GM21367 (cell line): ENCODE results near the gene OR8B3.
"Not testable (repeated sequence)": the region's sequence is repeated elsewhere in the genome, so short reads cannot be mapped to it uniquely, and the experiment has no call there.

Source experiments
- ATAC-seq: cut with Tn5 transposase; IDR thresholded peaks from one replicate; pipeline ENCODE4 v1.9.1; 2021; ENCODE audit not compliant: unreplicated experiment

Gene OR8B3, protein sequence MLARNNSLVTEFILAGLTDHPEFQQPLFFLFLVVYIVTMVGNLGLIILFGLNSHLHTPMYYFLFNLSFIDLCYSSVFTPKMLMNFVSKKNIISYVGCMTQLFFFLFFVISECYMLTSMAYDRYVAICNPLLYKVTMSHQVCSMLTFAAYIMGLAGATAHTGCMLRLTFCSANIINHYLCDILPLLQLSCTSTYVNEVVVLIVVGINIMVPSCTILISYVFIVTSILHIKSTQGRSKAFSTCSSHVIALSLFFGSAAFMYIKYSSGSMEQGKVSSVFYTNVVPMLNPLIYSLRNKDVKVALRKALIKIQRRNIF

DNA sequence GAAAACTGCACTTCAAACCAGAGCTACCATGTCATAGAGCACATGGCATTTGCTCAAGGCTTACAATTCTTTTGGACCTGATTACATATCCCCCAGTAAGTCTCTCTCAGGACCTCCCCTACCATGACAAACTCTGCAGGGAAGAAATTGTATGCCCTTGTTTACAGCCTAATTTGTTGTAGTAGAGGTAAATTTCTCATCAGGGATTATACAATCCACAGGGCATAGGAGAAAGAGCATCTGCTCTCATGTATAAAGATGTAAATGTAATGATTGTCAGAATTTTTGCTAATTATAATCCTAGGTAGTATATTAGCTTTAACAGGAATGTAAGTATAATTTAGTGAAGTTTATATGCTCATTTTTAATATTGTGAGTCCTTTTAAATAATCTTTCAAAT lies at the start of gene OR8B3:
OR8B3 (minus strand) TSS at position 101 of the 400 bp plus-strand sequence. CDS start 1,673 bp downstream, outside the sequence.
- no peak for ATAC-seq

GRCh38 chr11:124446916-124447315 lies 48.1 kb upstream of the OR8B3 start:
- no peak for ATAC-seq

- ATAC-seq: no peak
These were observed 46.9 kb upstream of the OR8B3 start, which contains the start of gene OR8B8 for GRCh38 chr11:124445646-124446150. Gene OR8B8 (minus strand): TSS chr11:124445696. CDS start chr11:124441085, 4,611 bp downstream.

GRCh38 chr11:124442847-124443246 lies 44.0 kb upstream of the OR8B3 start:
- ATAC-seq: no peak

GRCh38 chr11:124442442-124442841 lies 43.6 kb upstream of the OR8B3 start:
- no peak for ATAC-seq

GRCh38 chr11:124441519-124441918 lies 42.7 kb upstream of the OR8B3 start:
- ATAC-seq: no peak

DNA sequence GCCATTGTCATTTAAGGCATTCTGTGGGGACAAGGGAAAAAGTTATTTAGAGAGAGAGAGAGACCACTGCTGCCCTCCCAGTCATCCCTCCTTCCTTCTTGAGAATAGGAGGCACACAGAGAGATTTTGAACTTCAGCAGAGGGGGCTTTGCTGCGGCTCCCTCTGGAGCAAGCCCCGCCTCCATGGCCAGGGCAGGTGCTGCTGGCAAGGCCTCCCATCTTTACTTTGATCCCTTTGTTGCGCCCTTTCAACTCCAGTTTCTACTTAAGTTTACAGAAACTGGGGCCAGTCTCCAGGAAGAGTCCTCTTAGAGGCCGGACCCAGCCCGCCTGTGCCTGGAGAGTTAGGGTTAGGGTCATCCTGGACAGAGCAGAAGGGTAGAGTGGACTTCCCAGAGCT lies 42.3 kb upstream of the OR8B3 start:
- no peak for ATAC-seq

- ATAC-seq: no peak
These were observed 41.8 kb upstream of the OR8B3 start for GRCh38 chr11:124440608-124441007.

DNA sequence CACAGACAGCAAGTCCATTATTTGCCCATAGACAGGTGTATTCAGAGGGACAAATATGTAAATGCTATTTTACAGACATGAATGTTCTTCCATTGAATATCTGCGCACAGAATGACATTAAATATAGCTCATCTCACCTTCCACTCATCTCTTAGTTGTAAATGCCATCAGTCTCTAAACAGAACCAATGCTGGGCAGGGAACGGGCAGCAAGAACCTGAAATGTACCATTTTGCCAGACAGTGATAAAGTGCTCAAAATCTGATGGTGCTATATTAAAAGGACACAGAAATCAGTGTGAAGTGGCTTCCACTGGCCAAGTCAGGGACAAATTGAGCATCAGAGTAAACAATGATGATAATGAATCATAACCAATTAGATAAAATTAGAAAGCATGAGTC lies 35.9 kb upstream of the OR8B3 start:
- ATAC-seq: no peak

DNA sequence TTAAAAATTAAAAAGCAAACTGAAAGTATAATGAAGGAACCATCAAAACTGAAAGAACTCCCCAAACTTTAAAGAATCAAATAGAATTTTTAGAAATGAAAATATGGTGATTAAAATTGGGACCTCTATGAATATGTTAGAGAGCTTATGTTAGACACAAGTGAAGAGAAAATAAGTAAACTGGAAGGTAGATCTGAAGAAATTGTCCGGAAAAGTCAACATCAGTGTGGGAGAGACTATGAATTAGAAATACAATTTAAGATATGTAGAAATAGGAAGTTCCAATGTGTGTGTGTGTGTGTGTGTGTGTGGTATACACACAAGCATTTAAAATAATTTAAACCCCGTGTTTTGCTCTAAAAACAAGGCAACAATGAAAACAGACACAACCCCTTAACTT lies 30.8 kb upstream of the OR8B3 start:
- ATAC-seq: no peak

- ATAC-seq: no peak
These were observed 25.6 kb upstream of the OR8B3 start, which contains the start of gene OR8B4 for GRCh38 chr11:124424384-124424921. Gene OR8B4 (minus strand): TSS chr11:124424871. CDS start chr11:124424871, 0 bp downstream.

- no peak for ATAC-seq
These were observed 22.2 kb upstream of the OR8B3 start for GRCh38 chr11:124421043-124421442.

DNA sequence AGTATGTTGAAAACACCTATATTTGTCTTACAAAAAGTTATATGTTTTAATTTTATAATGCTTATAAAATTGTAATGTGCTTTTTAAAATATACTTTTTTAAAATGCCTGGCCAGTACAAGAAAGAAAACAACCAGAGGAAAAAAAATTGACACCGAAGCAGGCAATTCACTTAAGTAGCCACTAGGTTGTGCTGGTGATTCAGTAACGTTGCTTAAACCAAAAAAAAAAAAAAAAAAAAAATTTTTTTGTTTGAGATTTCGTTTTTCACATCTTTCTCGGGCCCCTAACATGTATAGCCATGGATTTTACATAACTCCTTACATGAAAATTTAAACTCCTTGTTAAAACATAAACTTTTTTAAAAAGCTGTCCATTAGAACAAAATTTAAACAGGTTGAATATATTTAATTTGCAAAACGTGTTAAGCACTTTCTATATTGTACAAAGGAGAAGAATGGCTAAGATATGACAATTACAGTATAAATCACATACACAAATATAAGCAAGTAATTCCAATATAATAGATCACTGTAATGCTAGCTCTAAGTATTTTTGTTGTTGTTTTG lies 16.6 kb upstream of the OR8B3 start:
- ATAC-seq: no peak

DNA sequence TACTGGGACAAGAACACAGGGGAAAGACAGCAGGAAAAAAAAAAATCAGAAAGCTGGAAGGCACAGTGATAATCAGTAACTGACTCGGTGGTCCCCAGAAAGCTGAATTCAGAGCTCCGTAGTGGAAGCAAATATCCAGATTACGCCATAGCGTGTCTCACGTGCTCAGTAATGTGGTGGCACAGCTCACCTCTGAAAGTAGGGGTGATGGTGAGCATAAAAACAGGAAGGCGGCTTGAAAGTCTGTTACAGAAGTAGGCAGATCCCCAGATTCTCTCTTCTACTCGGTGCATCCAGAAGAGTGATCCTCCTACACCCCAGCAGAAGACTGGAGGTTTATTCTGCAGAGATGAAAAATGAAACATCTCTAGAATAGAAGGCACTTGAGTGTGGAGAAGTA lies 11.1 kb upstream of the OR8B3 start:
- ATAC-seq: no peak

DNA sequence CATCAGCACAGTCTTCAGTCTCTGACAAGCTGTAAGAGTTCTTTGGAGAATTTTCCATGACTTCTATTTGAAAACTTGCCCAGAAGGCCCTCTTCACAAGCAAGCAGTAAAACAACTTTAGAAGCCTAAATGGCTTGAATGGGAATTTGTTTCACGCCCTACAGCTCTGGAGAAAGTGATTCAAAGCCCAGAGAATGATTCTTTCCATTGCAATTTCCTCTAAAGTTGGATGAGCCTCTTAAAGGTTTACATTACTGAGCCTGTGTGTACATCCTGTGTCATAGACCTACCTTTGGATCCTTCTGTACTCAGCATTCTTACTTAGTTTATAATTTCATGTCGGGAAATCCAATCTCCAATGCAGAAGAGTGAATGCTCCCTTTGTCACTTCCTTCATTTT lies 6.8 kb upstream of the OR8B3 start:
- ATAC-seq: no peak

DNA sequence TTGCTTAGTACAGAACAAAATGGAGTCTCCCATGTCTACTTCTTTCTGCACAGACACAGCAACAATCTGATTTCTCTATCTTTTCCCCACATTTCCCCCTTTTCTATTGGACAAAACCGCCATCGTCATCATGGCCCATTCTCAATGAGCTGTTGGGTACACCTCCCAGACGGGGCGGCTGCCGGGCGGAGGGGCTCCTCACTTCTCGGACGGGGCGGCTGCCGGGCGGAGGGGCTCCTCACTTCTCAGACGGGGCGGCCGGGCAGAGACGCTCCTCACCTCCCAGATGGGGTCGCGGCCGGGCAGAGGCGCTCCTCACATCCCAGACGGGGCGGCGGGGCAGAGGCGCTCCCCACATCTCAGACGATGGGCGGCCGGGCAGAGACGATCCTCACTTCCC lies 4.4 kb upstream of the OR8B3 start:
- not testable (repeated sequence) for ATAC-seq

DNA sequence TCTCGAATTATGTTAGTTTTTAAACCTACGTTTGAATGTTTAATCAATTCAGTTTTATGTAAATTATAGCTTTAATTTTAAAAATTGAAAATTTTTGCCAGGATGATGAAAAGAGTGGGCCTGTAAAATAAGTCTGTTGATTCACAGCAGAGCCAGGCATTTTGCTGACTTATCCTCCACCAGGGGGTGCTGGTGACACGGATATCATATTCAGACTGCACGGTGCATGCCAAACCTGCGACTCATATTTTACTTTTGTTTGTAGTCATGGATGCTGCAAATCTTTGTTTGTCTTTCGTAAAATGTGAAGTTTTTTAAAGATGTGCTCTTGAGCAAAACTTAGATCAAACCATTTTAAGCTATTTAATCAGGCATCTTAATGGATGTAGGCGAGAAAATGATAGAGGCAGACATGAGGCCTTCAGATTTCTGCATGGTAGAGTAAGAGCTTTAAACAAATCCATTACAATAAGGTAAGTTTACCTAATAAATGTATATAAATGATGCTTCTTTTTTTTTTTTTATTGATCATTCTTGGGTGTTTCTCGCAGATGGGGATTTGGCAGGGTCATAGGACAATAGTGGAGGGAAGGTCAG lies 3.6 kb upstream of the OR8B3 start:
- peak; percentile 92 for ATAC-seq

DNA sequence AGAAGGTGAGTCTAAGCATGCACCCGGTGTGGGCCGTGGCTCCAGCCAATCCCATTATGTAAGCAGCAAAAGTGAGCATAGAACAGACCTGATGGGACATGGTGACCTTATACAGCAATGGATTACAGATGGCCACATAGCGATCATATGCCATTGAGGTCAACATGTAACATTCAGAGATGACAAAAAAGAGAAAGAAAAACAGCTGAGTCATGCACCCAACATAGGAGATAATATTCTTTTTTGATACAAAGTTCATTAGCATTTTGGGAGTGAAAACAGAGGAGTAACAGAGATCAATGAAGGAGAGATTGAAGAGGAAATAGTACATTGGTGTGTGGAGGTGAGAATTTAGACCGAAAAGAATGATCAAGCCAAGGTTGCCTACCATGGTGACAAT lies 2.0 kb downstream of the OR8B3 start:
- ATAC-seq: not testable (repeated sequence)

- ATAC-seq: no peak
These were observed 4.4 kb downstream of the OR8B3 start for GRCh38 chr11:124394408-124394807.

GRCh38 chr11:124384399-124384798 lies 14.4 kb downstream of the OR8B3 start, which contains the start of gene OR8B2:
Gene OR8B2 (minus strand): TSS chr11:124384499. CDS start chr11:124383343, 1,156 bp downstream.
- no peak for ATAC-seq

- ATAC-seq: not testable (repeated sequence)
These were observed 16.0 kb downstream of the OR8B3 start for GRCh38 chr11:124382857-124383256.

DNA sequence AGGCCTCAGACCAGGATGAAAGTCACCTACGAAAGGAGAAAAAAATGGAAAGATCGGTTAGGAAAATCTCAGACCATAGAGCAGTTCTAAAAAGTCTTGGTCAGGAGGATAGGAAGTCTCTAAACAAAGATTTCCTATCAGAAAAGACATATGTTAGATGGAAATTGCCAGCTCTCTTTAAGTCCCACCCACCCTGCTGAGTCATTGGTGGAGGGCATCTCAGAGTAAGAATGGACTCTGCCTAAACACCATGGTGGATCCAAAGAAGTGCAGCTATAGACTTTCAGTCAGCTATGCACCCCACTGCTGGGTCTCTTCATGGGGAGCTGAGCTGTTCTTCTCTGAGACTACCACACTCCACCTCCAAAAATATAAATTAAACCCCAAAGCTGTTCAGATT lies 18.2 kb downstream of the OR8B3 start:
- ATAC-seq: no peak
